CD4-positive, alpha-beta T cell treated with Interleukin-2 at 100 ng/mL for 4 hours (primary cell): ENCODE results near the gene CYP2A7.
A peak's percentile ranks its signal among the peaks of the same experiment; 100 is the strongest.
"Not testable (repeated sequence)": the region's sequence is repeated elsewhere in the genome, so short reads cannot be mapped to it uniquely, and the experiment has no call there.

Experiments
- DNase-seq: peaks from one replicate; pipeline ENCODE4 v3.0.0-alpha.2; 2020; ENCODE audit warnings: low spot score

CYP2A7 gene

DNA sequence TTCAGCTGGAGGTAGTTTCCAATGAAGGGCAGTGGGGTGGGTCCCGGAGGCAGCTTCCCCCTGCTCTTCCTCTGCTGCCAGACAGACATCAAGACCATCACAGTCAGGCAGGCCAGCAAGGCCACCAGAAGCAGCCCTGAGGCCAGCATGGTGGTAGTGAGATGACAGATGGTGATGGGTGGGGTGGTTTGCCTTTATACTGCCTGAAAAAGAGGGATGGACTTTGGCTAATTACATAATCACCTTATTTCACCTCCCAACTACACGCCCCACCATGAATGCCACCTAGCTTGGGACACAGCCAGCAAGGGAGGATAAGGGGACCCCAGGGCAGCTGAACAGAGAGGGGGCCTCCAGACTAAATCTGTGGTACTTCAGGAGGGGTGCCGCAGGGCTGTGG, at the start of gene CYP2A7:
Gene CYP2A7 (minus strand): TSS at position 170 of the 400 bp plus-strand sequence. CDS start 21 bp downstream, at position 149.
- not testable (repeated sequence) for DNase-seq

GRCh38 chr19:40930799-40931198, 48.8 kb upstream of the CYP2A7 start:
- DNase-seq, result not testable (repeated sequence)

DNA sequence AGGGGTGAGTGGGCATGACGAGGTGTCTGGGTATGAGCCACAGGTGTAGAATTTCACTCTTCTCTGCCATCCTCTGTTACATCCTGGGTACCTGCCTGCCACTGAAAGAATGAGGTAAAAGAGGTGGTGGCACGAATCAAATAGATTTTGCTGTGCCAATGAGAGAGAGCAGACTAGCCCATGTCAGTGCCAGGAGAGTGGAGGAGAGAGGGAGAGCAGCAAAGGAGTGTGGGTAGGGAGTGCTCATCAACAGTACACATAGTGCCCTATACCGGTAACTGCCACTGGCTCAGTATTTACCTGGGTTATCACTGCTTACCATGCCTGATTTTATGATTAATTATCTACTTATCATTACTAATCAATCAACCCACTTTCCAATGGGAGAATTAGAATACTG, 47.9 kb upstream of the CYP2A7 start:
- DNase-seq, result not testable (repeated sequence)

GRCh38 chr19:40928850-40929249, 46.8 kb upstream of the CYP2A7 start:
- DNase-seq, result no peak

- DNase-seq, result no peak
Measured at GRCh38 chr19:40927567-40927966, 45.5 kb upstream of the CYP2A7 start.

- DNase-seq, result not testable (repeated sequence)
Measured at GRCh38 chr19:40926276-40926675, 44.2 kb upstream of the CYP2A7 start.

- no peak for DNase-seq
Measured at GRCh38 chr19:40923934-40924391, 41.9 kb upstream of the CYP2A7 start.

- DNase-seq, result not testable (repeated sequence)
Measured at GRCh38 chr19:40922237-40923160, 40.5 kb upstream of the CYP2A7 start.

- no peak for DNase-seq
Measured at GRCh38 chr19:40921005-40921897, 39.2 kb upstream of the CYP2A7 start.

- DNase-seq, result no peak
Measured at GRCh38 chr19:40920300-40921004, 38.4 kb upstream of the CYP2A7 start.

GRCh38 chr19:40919530-40920299, 37.7 kb upstream of the CYP2A7 start:
- DNase-seq, result not testable (repeated sequence)

DNA sequence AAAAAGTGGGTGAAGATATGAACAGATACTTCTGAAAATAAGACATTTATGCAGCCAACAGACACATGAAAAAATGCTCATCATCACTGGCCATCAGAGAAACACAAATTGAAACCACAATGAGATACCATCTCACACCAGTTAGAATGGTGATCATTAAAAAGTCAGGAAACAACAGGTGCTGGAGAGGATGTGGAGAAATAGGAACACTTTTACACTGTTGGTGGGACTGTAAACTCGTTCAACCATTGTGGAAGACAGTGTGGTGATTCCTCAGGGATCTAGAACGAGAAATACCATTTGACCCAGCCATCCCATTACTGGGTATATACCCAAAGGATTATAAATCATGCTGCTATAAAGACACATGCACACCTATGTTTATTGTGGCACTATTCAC, 36.3 kb upstream of the CYP2A7 start:
- DNase-seq, result not testable (repeated sequence)

DNA sequence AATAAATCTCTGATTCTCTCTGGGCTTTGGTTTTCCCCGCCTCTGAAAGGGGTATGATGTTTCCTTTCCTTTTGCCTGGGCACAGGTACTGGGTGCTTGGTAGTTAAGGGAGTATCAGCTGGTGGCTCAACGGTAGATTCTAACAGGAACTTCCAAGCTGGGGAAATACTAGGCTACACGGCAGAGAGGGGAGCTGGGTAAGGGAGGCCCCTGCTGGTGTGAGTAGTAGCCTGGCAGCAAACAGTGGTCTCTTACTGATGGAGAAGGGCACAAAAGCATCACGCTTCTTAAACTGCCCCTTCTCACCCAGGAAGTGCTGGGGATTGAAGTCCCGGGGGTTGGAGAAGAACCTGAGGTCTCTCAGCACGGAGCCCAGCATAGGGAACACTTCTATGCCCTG, 26.9 kb upstream of the CYP2A7 start:
- DNase-seq, result no peak

GRCh38 chr19:40907968-40908735, 26.1 kb upstream of the CYP2A7 start:
- peak; percentile 27 for DNase-seq

DNA sequence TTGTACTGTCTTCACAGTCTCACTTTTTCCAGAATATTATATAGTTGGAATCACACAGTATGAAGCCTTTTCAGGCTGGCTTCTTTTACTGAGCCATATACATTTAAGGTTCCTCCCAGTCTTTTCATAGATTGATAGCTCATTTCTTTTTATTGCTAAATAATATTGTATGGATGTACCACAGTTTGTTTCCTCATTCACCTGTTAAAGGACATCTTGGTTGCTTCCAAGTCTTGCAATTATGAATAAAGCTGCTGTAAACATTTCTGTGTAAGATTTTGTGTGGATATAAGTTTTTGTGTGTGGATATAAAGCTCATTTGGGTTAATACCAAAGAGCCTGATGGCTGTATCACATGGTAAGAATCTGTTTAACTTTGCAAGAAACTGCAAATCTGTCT, 24.5 kb upstream of the CYP2A7 start:
- DNase-seq, result no peak

DNA sequence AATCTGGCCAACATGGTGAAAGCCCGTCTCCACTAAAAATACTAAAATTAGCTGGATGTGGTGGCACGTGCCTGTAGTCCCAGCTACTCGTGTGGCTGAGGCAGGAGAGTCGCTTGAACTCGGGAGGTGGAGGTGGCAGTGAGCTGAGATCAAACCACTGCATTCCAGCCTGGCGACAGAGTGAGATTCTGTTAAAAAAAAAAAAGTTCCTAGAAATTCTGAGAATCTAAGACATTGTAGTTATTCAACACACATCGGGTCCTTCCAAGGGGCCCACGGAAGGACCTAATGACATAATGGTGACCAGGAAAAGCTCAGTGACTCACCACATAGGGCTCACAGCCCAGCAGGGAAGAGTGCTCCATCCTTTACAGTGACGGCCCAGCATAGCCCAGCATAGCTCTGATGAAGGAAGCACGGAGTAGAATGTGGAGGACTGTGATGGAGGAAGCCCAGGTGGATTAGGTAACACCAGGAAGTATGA, 22.7 kb upstream of the CYP2A7 start:
- not testable (repeated sequence) for DNase-seq

GRCh38 chr19:40901975-40902750, 20.1 kb upstream of the CYP2A7 start:
- DNase-seq, result not testable (repeated sequence)

GRCh38 chr19:40900521-40900920, 18.5 kb upstream of the CYP2A7 start:
- DNase-seq, result not testable (repeated sequence)

- not testable (repeated sequence) for DNase-seq
Measured at GRCh38 chr19:40899964-40900363, 17.9 kb upstream of the CYP2A7 start.
